Thyroid gland (tissue), 4 donors: ENCODE measurements around the gene GTF2A1. TPM values are rescaled to one million over a fixed set of nuclear protein-coding genes. Genes with fewer than 3 reads are reported as not detected.

Source experiments
- DNase-seq, 2 donors: peaks; one replicate each; pipeline ENCODE4 v3.0.0-alpha.2; 2019
- H3K27ac ChIP-seq, 3 donors: fragments of 200-600 bp; sonication (generic); 1 replicate in 2 of 3; 2 replicates in 1 of 3; pipeline ENCODE4 v1.5.1; 2016 to 2019; ENCODE audit warnings: mild to moderate bottlenecking in 1 of 3, moderate library complexity in 1 of 3
- H3K27me3 ChIP-seq: fragments of 200-600 bp; sonication (generic); one replicate; pipeline ENCODE4 v1.5.1; 2019
- H3K36me3 ChIP-seq, 2 donors: fragments of 200-600 bp; sonication (generic); one replicate each; pipeline ENCODE4 v1.5.1; 2016 to 2019
- H3K4me1 ChIP-seq, 2 donors: fragments of 200-600 bp; sonication (generic); one replicate each; pipeline ENCODE4 v1.5.1; 2017 to 2019
- H3K4me3 ChIP-seq, 3 donors: fragments of 200-600 bp; sonication (generic); replicated peaks in 1 of 3; 1 replicate in 2 of 3; 2 replicates in 1 of 3; pipeline ENCODE4 v1.5.1; 2016; ENCODE audit warnings: mild to moderate bottlenecking in 1 of 3
- H3K9me3 ChIP-seq: fragments of 200-600 bp; sonication (generic); one replicate; pipeline ENCODE4 v1.5.1; 2017
- CTCF ChIP-seq, 6 experiments: fragments of 200-600 bp in 3 of 6; fragments of 450-650 bp in 3 of 6; sonication (generic) in 3 of 6; IDR thresholded peaks; one replicate each; pipeline ENCODE4 v1.5.1; 2016 to 2019; ENCODE audit warnings: antibody characterized with exemption in 6 of 6, mild to moderate bottlenecking in 2 of 6, inconsistent platforms in 1 of 6, moderate library complexity in 1 of 6
- POLR2A ChIP-seq, 2 donors: fragments of 450-650 bp; IDR thresholded peaks; one replicate each; pipeline ENCODE4 v1.6.1; 2017; ENCODE audit warnings: antibody characterized with exemption in 2 of 2, mild to moderate bottlenecking in 2 of 2, moderate library complexity in 1 of 2
- WGBS, 2 donors: methylation state at CpG; one replicate each; pipeline ENCODE4 v1.1.5; 2017; 5-methylcytosine and 5-hydroxymethylcytosine counted together
- intact Hi-C: fragments of 100-400 bp; cut with DNase I; formaldehyde crosslinking; loops from one replicate; pipeline ENCODE4 v1.15.1; 2023
- total RNA-seq, 4 donors: library from RNA; depleted of rRNA; stranded (reverse); fragments of >200 nt; gene quantifications; one replicate each; pipeline ENCODE4 v1.2.3, GENCODE V29; 2016

GTF2A1 gene
- 10 to 100 TPM; 31.4 to 51.7 (median 39.7) TPM for total RNA-seq

GRCh38 chr14:81220830-81221578, at the start of gene GTF2A1:
Gene GTF2A1 (minus strand): TSS chr14:81220959. CDS start chr14:81220518, 441 bp downstream.
- peaks cover 19 to 29% of the 10 kb centered on the region in 2 donors for H3K4me1 ChIP-seq

GRCh38 chr14:81269979-81270375, 49.2 kb upstream of the GTF2A1 start:
- Histone ChIP-seq H3K27me3 (no peaks in the 10 kb centered on the region), H3K4me1 (peaks cover 21 to 22% of the 10 kb centered on the region in 2 donors), H3K27ac (peak overlapping the region in 2 of 3 donors; percentile 14 to 46), H3K36me3 (no peaks in the 10 kb centered on the region), H3K9me3 (no peaks in the 10 kb centered on the region), H3K4me3 (no peak overlapping the region)
- intact Hi-C loops, result loop anchor here (5.0 kb wide), 2 partner anchors 42 to 182 kb away; no protein-coding TSS in a partner anchor
- TF ChIP-seq POLR2A (IDR thresholded peaks at IDR 0.05) (no peak), CTCF (IDR thresholded peaks at IDR 0.05) (no peak)
- DNase-seq, result no peak
- 79 to 80% methylated on average over 3 of the region's 3 CpGs for WGBS, 2 donors

More at GRCh38 chr14:81220830-81221578, at the start of gene GTF2A1:
- WGBS, 2 donors, result 0 to 1% methylated on average over 18 to 40 of the region's 84 CpGs
- peak within 1 kb of the TSS; percentile 96 to 100 (median 100) for H3K27ac ChIP-seq
- H3K9me3 ChIP-seq, result no peaks in the 10 kb centered on the region
- TF ChIP-seq CTCF (IDR thresholded peaks at IDR 0.05), result no peak
- TF ChIP-seq POLR2A (IDR thresholded peaks at IDR 0.05), result peak; percentile 98
- no peaks in the 10 kb centered on the region for H3K27me3 ChIP-seq
- intact Hi-C loops, result no loop called here
- DNase-seq, result peak; percentile 95
- H3K36me3 ChIP-seq, result peaks cover under 1% of the 10 kb centered on the region in 2 donors
- H3K4me3 ChIP-seq, result peak within 1 kb of the TSS; percentile 55 to 92 (median 61)

DNA sequence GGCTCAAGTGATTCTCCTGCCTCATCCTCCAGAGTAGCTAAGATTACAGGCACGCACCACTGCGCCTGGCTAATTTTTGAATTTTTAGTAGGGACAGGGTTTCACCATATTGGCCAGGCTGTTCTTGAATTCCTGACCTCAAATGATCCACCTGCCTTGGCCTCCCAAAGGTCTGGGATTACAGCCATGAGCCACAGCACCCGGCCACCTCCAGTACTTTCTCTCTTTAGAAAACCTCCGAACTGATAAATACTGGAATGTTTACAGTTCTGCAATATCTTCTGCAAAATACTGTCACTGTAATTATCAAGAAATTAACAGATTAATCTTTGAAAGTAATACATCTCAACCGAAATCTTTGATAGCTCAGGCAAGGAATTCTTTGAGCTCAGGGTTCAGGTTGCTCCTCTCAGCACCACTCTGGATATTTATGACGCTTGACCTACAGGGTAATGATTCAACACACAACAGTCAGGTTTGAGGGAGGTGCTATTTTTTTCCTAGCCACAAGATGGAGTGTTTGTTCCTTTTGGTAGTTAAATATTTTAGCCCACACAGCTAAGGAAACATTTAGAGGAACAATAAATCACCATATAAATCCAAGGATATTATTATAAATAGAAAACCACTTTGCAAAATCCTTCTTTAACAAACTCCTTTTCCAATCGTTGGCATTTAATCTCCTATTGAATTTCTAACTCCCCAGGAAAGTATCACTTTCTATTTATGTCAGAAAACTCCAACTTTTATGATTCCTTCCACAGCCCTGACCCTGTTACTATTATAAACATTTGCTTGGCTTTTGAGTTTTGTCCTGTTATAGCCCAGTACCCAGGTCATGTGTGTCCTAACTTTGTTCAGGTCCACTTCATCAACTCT, 48.6 kb upstream of the GTF2A1 start:
- no peak overlapping the region for H3K4me3 ChIP-seq
- peak overlapping the region in 2 of 3 donors; percentile 14 to 46 for H3K27ac ChIP-seq
- intact Hi-C loops, result loop anchor here (5.0 kb wide), 1 partner anchor 183 kb away; no protein-coding TSS in a partner anchor
- H3K27me3 ChIP-seq, result no peaks in the 10 kb centered on the region
- 48 to 53% methylated on average over 7 of the region's 7 CpGs for WGBS, 2 donors
- H3K36me3 ChIP-seq, result no peaks in the 10 kb centered on the region
- TF ChIP-seq POLR2A (IDR thresholded peaks at IDR 0.05) (no peak), CTCF (IDR thresholded peaks at IDR 0.05) (peak; percentile 55 to 95 (median 80))
- DNase-seq, result no peak
- H3K9me3 ChIP-seq, result no peaks in the 10 kb centered on the region
- peaks cover 21 to 22% of the 10 kb centered on the region in 2 donors for H3K4me1 ChIP-seq

- 54 to 61% methylated on average over 3 of the region's 3 CpGs for WGBS, 2 donors
Observed at GRCh38 chr14:81268016-81268416, 47.3 kb upstream of the GTF2A1 start.

More at GRCh38 chr14:81268016-81268416, 47.3 kb upstream of the GTF2A1 start:
- H3K4me1 ChIP-seq, result peaks cover 14 to 15% of the 10 kb centered on the region in 2 donors
- H3K27ac ChIP-seq, result no peak overlapping the region
- H3K36me3 ChIP-seq, result no peaks in the 10 kb centered on the region
- no peak for TF ChIP-seq POLR2A (IDR thresholded peaks at IDR 0.05)
- TF ChIP-seq CTCF (IDR thresholded peaks at IDR 0.05), result no peak
- DNase-seq, result no peak
- intact Hi-C loops, result loop anchor here (5.0 kb wide), 1 partner anchor 184 kb away; no protein-coding TSS in a partner anchor
- H3K9me3 ChIP-seq, result no peaks in the 10 kb centered on the region
- H3K4me3 ChIP-seq, result no peak overlapping the region
- H3K27me3 ChIP-seq, result no peaks in the 10 kb centered on the region
